ENCODE data around the gene MYO16. TPM values are rescaled to one million over a fixed set of nuclear protein-coding genes. Genes with fewer than 3 reads are reported as not detected.

The MYO16 gene
- total RNA-seq, 2 experiments from 2014 or later: 0.53 to 1.1 TPM

DNA sequence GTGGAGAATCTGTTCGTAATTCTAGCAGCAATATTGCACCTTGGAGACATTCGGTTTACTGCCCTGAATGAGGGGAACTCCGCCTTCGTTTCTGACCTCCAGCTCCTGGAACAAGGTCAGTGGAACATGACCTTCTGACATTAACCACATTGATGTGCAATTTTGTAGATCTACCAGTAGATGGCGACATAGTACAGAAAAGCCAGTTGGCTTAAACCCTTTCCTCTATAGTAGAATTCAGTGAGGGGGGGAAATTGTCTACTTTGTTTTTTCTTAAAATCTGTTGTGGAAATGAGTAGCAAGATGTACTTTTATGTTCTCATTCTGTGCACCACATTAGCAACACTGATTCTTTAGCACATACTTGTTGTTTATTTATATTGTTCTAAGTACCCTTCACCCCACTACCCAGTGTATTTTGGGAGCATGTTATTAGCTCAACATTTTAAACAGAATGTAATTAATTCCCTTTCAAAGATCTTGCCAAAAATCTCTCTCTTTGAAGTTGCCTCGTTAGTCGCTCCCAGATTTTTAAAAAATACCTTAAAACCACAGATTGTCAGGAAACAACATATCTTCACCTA is 332.2 kb downstream of the MYO16 start:
- ATAC-seq (ENCODE audit: low read depth): peak; percentile 52
- Mint-ChIP-seq H3K4me3 (no peak overlapping the region), H3K9me3 (no peaks in the 10 kb centered on the region), H3K36me3 (no peaks in the 10 kb centered on the region), H3K4me1 (no peaks in the 10 kb centered on the region), H3K27ac (no peak overlapping the region), H3K27me3 (peaks cover 2% of the 10 kb centered on the region)
- POLR2A ChIA-PET: no interaction called here
- DNase-seq: no peak

DNA sequence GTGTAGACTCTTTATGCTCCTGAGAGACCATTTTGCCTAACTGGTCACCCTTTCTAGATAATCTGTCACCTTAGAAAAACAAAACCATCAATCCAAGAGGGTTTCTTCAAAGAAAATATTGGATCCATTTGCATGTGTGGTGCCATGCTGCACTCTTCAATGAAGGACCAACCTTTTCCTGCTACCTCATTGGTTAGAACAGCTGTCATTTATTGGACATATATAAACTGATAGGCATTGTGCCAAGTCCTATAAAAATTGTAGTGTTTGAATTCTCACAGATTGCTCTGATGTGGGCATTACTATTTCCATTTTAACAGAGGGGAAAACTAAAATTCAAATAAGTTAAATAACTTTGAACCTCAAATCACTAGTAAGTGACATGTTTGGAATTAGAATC is 333.2 kb downstream of the MYO16 start:
- peaks cover 2% of the 10 kb centered on the region for H3K27me3 Mint-ChIP-seq
- ATAC-seq (ENCODE audit: low read depth) (no peak), DNase-seq (no peak)
- POLR2A ChIA-PET: no interaction called here
- no peaks in the 10 kb centered on the region for H3K4me1 Mint-ChIP-seq
- no peaks in the 10 kb centered on the region for H3K36me3 Mint-ChIP-seq
- H3K9me3 Mint-ChIP-seq: no peaks in the 10 kb centered on the region
- no peak overlapping the region for H3K27ac Mint-ChIP-seq
- H3K4me3 Mint-ChIP-seq: no peak overlapping the region

DNA sequence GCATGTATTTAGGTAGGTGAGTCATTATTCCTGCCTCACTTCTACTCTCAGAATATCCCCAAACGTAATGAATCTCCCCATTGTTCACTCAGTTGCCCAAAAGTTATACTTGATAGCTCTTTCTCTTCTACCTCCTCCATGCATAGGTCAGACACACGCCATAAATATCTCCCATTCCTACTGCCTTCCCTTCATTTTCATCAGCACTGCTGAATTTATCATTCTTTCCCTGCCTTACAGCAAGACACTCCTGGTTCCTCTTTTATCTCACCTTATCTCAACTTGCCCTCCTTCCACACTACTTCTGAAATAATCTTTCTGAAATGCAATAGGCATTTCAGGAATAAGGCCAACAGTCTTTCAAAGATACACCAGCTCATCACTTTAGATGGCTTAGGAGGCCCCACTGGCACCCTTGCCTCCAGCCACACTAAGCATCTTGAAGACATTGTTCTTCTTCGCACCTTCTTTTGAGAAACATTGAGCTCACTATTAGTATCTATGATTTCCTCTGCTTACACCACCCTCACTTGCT is 333.9 kb downstream of the MYO16 start:
- DNase-seq (no peak), ATAC-seq (ENCODE audit: low read depth) (no peak)
- Mint-ChIP-seq H3K36me3 (no peaks in the 10 kb centered on the region), H3K4me3 (no peak overlapping the region), H3K27ac (no peak overlapping the region), H3K27me3 (peaks cover 5% of the 10 kb centered on the region), H3K4me1 (no peaks in the 10 kb centered on the region), H3K9me3 (no peaks in the 10 kb centered on the region)
- POLR2A ChIA-PET: no interaction called here

DNA sequence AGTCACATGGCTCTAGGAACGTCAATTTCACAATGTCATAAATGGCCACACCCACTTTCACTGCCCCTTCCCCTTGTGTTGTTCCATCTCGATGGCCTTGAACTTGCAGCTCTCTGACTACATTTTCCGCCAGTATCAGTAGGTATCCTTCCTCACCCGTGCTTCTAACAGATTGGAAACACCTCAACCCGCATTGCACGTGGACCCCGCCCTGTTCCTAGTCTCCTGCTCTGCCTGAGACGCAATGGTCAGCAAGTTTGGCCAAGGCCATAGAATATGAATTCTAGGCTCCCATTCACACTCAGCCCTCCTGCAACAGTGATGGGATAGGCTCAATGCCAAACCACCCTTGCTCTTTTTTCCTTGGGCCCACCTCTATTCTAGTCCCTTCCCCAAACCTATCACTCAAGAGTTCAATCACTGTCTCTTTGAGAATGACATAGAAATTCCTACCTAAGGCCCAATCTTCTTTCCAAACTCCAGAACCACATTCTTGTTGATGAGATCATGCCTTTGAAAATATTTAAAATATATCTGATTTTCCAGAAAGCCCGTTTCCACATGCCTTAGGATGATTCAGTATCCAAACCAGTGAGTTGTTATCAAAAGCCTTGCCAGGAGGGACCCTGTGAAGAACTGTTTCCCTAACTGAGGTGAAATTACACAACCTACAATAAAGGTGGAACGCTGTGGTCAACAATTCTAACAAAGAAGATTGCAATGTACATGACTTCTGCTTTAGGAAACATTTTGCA is 334.6 kb downstream of the MYO16 start:
- ATAC-seq (ENCODE audit: low read depth) (no peak), DNase-seq (no peak)
- Mint-ChIP-seq H3K27me3 (peaks cover 5% of the 10 kb centered on the region), H3K4me3 (no peak overlapping the region), H3K27ac (no peak overlapping the region), H3K4me1 (no peaks in the 10 kb centered on the region), H3K36me3 (no peaks in the 10 kb centered on the region), H3K9me3 (no peaks in the 10 kb centered on the region)
- POLR2A ChIA-PET: no interaction called here

DNA sequence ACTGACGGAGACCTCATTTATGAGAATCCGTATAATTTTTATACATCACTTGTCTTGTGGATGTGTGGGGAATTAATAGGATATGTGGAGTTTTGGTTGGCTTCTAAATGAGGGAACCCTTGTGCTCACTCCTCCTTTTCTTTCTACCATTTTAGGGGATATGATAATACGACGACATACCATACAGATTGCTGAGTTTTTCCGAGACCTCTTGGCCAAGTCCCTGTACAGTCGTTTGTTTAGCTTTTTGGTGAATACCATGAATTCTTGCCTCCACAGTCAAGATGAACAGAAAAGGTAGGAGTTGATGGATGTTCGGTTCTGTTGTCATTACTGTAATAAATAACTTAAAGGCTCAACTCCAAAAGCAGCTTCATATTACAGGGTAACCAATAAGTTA is 335.2 kb downstream of the MYO16 start:
- POLR2A ChIA-PET: no interaction called here
- Mint-ChIP-seq H3K9me3 (no peaks in the 10 kb centered on the region), H3K27me3 (peaks cover 5% of the 10 kb centered on the region), H3K4me1 (no peaks in the 10 kb centered on the region), H3K27ac (no peak overlapping the region), H3K4me3 (no peak overlapping the region), H3K36me3 (no peaks in the 10 kb centered on the region)
- no peak for ATAC-seq (ENCODE audit: low read depth)
- DNase-seq: no peak

DNA sequence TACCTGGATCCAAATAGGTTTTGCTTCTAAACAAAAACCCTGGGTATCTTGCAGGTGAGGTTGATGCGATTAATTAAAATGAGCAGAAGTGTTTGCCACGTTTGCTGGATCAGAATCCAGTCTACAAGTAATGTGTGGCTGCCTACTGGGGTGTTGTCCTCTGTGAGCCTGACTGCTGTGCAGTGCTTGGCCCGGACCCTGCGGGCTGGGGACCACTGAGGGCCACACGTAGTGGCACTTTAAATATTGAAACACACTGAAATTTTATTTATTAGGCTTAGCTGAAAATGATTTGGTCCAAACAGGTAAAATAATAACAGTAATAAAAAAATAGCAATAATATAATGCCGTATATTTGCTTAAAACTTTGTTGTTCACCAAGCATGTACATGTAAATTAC is 338.0 kb downstream of the MYO16 start:
- DNase-seq (no peak), ATAC-seq (ENCODE audit: low read depth) (no peak)
- H3K36me3 Mint-ChIP-seq: no peaks in the 10 kb centered on the region
- H3K4me3 Mint-ChIP-seq: no peak overlapping the region
- no peak overlapping the region for H3K27ac Mint-ChIP-seq
- POLR2A ChIA-PET: no interaction called here
- H3K9me3 Mint-ChIP-seq: no peaks in the 10 kb centered on the region
- H3K27me3 Mint-ChIP-seq: peaks cover 5% of the 10 kb centered on the region
- no peaks in the 10 kb centered on the region for H3K4me1 Mint-ChIP-seq

DNA sequence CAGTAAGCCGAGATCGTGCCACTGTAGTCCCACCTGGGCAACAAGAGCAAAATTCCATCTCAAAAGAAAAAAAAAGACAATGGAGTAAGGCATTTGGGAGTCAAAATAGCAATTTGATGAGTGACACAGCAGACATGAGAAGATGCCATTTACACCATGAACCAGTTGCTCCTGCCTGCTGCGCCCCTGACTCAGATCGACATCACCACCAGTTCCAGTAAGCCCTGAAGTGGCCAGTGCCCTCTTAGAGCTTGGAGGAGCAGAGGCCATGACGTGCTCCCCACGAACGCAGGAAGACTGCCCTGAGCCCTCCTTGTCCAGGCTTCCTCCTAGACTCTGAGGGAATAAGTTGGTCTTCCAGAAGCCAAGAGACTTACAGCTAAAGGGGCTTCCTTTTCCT is 339.2 kb downstream of the MYO16 start:
- Mint-ChIP-seq H3K36me3 (no peaks in the 10 kb centered on the region), H3K27ac (no peak overlapping the region), H3K4me3 (no peak overlapping the region), H3K27me3 (peaks cover 5% of the 10 kb centered on the region), H3K9me3 (no peaks in the 10 kb centered on the region), H3K4me1 (no peaks in the 10 kb centered on the region)
- ATAC-seq (ENCODE audit: low read depth): no peak
- DNase-seq: no peak
- POLR2A ChIA-PET: no interaction called here

DNA sequence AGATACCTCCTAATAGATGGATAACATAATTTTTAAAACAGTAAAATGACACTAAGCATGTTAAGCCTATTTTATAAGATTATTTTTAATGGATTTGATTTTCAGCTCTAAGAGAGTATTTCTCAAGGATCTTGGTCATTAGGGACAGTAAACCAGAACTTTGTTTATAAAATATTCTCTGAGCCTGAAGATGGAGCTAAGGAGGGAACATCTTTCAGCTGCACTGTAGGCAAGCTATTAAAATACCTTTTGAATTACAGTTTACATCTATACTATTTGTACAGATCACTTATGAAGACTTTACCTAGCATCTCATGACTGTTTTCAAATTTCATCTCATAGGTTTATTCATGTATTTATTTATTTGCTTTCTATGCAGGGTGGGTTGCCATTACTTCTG is 345.3 kb downstream of the MYO16 start:
- Mint-ChIP-seq H3K36me3 (no peaks in the 10 kb centered on the region), H3K27ac (no peak overlapping the region), H3K4me1 (no peaks in the 10 kb centered on the region), H3K9me3 (no peaks in the 10 kb centered on the region), H3K27me3 (peaks cover 2% of the 10 kb centered on the region), H3K4me3 (no peak overlapping the region)
- POLR2A ChIA-PET: no interaction called here
- DNase-seq (no peak), ATAC-seq (ENCODE audit: low read depth) (no peak)

DNA sequence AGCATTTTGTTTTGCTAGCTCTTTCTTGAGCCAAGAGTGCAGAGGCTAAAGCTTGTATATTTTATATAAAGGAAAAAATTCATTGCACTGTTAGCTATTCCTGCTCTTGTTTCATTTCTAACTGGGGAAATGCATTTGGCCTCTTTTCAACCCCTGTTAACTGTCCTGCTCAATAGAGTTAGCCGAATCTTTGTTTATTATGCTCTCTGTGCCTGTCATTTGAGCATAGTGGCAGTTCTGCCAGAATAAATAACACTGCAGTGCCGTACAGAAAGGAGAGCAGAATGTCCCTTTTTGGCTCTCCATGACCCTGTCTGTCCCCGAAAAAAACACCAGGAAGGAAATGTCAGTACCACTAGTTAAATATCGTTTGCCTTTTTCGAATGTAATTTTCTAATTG is 350.8 kb downstream of the MYO16 start:
- DNase-seq: no peak
- Mint-ChIP-seq H3K27ac (no peak overlapping the region), H3K27me3 (peaks cover 8% of the 10 kb centered on the region), H3K4me1 (no peaks in the 10 kb centered on the region), H3K9me3 (no peaks in the 10 kb centered on the region), H3K36me3 (no peaks in the 10 kb centered on the region), H3K4me3 (no peak overlapping the region)
- POLR2A ChIA-PET: no interaction called here
- ATAC-seq (ENCODE audit: low read depth): no peak

DNA sequence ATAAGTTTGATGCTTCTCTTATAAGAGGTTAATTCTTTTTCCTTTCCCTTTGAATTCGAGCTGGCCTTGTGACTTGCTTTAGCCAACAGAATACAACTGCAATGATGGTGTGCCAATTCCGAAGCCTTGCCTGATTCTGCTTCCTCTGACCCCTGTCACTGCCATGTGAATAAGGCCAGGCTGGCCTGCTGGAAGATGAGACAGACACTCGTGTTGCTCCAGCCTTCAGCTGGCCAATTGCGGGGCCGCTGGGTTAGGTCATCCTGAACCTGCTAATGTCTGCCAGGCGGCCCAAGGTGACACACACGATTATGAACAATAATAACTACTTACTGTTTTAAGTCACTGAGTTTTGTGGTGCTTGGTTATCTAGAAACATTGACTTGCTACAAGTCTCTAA is 352.0 kb downstream of the MYO16 start:
- Mint-ChIP-seq H3K27ac (no peak overlapping the region), H3K4me3 (no peak overlapping the region), H3K27me3 (peaks cover 6% of the 10 kb centered on the region), H3K36me3 (no peaks in the 10 kb centered on the region), H3K4me1 (no peaks in the 10 kb centered on the region), H3K9me3 (no peaks in the 10 kb centered on the region)
- DNase-seq (no peak), ATAC-seq (ENCODE audit: low read depth) (no peak)
- POLR2A ChIA-PET: no interaction called here

DNA sequence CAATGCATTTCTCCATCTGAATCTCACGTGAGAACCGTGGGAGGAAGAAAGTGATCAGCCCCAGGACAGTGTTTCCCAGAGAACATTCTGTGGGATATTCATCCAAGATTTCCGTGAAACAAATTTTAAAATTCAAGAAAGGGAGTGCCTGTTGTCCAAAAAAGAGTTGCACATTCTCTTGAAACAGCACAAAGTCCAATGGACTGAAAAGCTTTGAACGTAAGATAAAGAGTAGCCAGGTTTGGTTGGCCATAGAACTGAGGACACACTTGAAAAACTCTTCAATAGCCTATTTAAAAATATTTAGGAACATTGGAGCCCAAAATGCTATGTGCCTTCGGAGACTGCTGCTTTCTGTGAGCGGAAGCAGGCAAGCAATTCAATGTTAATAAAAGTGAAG is 353.9 kb downstream of the MYO16 start:
- H3K9me3 Mint-ChIP-seq: no peaks in the 10 kb centered on the region
- no peak for DNase-seq
- POLR2A ChIA-PET: no interaction called here
- ATAC-seq (ENCODE audit: low read depth): no peak
- H3K27ac Mint-ChIP-seq: no peak overlapping the region
- H3K4me3 Mint-ChIP-seq: no peak overlapping the region
- H3K4me1 Mint-ChIP-seq: no peaks in the 10 kb centered on the region
- H3K27me3 Mint-ChIP-seq: peaks cover 6% of the 10 kb centered on the region
- H3K36me3 Mint-ChIP-seq: no peaks in the 10 kb centered on the region

DNA sequence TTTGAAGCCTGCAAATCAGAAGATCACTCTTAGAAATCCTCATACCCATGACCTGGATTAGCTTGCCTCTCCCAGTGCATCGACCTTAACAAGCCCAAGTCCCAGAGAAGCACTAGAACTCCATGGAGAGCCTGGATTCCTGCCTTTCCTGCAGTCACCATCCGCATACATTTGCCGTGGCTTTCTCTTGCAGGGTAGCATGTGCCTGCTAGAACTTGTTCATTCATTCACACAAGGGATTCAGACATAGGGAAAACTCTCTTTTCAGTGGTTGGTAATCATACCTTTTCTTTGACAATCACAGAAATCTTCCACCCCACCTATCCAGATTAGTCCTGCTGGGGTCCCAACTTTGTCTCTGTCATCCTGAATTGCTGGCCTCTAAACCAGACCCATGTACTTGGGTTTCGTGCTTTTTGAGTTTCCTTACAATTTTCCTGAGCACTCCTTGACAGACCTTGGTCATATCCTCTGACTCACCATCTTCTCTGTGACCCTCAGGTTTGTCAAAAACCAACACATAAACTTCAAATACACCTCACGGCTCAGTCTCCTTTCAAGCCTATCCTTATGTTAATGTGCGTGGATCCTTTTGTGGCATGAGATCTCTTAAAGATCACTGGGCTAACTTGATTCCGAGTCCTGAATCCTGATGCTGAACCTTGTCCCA is 355.0 kb downstream of the MYO16 start:
- Mint-ChIP-seq H3K4me1 (no peaks in the 10 kb centered on the region), H3K27me3 (peaks cover 6% of the 10 kb centered on the region), H3K9me3 (no peaks in the 10 kb centered on the region), H3K36me3 (no peaks in the 10 kb centered on the region), H3K27ac (no peak overlapping the region), H3K4me3 (no peak overlapping the region)
- POLR2A ChIA-PET: no interaction called here
- ATAC-seq (ENCODE audit: low read depth) (no peak), DNase-seq (no peak)

DNA sequence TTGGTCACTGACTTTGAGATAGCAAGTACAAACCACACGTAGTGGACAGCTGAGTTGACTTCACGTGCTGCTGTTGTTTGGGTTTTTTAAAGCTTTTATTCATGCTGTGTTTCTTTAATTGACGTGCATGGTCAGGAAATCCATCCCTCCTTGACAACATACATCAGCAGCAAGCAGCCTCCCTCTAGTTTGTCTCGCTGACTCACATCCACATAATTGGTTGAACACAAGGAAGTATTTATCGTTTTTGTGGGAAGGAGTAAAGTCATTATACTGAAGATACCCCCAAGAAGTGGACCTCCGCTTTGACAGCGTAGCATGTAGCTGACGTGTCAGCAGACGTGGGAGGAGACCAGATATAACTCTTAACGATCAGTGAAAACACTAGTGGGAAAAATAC is 355.8 kb downstream of the MYO16 start:
- Mint-ChIP-seq H3K27me3 (peaks cover 6% of the 10 kb centered on the region), H3K4me1 (no peaks in the 10 kb centered on the region), H3K27ac (no peak overlapping the region), H3K9me3 (no peaks in the 10 kb centered on the region), H3K4me3 (no peak overlapping the region), H3K36me3 (no peaks in the 10 kb centered on the region)
- POLR2A ChIA-PET: no interaction called here
- ATAC-seq (ENCODE audit: low read depth) (no peak), DNase-seq (no peak)

DNA sequence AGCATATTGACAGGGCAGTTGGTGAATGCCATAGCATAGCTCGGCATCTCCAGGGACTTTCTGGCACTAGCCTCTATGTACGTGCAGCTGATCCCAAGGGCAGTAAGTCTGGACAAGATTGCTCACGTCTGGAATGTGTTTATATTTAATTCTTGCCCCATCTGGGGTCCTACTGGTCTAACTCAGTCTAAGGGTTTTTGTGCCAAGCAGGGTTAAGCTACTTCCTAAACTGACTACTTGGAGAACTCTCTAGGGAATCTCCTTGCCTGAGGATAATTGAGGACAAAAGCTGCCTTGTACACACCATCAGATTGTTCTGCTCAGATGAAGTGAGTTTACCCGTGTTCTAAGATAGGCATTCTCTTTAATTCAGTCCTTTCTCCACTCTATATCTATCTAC is 358.1 kb downstream of the MYO16 start:
- DNase-seq: no peak
- H3K9me3 Mint-ChIP-seq: no peaks in the 10 kb centered on the region
- ATAC-seq (ENCODE audit: low read depth): no peak

More for the DNA sequence above, 358.1 kb downstream of the MYO16 start:
- no peaks in the 10 kb centered on the region for H3K4me1 Mint-ChIP-seq
- H3K27me3 Mint-ChIP-seq: no peaks in the 10 kb centered on the region
- POLR2A ChIA-PET: no interaction called here
- no peak overlapping the region for H3K4me3 Mint-ChIP-seq
- no peaks in the 10 kb centered on the region for H3K36me3 Mint-ChIP-seq
- H3K27ac Mint-ChIP-seq: no peak overlapping the region
